GM18519 (cell line): ENCODE data around the gene DPRX.
"Not testable (repeated sequence)": the region's sequence is repeated elsewhere in the genome, so short reads cannot be mapped to it uniquely, and the experiment has no call there.

ENCODE experiments used
- ATAC-seq: cut with Tn5 transposase; IDR thresholded peaks from one replicate; pipeline ENCODE4 v1.9.1; 2021; ENCODE audit warnings: mild to moderate bottlenecking, moderate library complexity; ENCODE audit not compliant: unreplicated experiment, low FRiP score

Gene DPRX

GRCh38 chr19:53644061-53644816 is 12.4 kb downstream of the DPRX start:
- no peak for ATAC-seq

GRCh38 chr19:53646144-53646543 is 14.3 kb downstream of the DPRX start:
- no peak for ATAC-seq

GRCh38 chr19:53647350-53647749 is 15.6 kb downstream of the DPRX start:
- no peak for ATAC-seq

GRCh38 chr19:53647792-53648191 is 16.0 kb downstream of the DPRX start:
- no peak for ATAC-seq

- ATAC-seq: no peak
Measured at GRCh38 chr19:53649746-53650593, 18.2 kb downstream of the DPRX start.

GRCh38 chr19:53652476-53652875 is 20.7 kb downstream of the DPRX start:
- ATAC-seq: no peak

- no peak for ATAC-seq
Measured at GRCh38 chr19:53655042-53655665, 23.4 kb downstream of the DPRX start.

DNA sequence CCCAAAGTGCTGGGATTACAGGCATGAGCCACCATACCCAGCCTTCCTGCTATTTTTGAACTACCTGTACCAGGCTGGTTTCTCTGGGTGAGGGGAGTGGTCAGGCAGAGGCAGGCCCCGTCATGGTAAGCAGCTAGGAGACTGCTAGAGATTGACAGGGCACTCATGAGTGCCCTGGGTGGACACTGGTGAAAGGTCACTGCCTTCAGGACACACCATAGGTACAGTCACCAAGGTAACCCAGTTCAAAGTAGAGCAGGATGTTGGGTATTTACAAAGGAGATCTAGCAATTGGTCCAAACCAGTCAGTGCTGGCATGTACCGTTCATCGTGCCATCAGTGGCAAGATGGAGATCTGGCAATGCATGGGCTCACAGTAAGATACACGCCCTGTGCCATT is 25.5 kb downstream of the DPRX start:
- ATAC-seq: no peak

GRCh38 chr19:53657778-53658177 is 26.0 kb downstream of the DPRX start:
- ATAC-seq: no peak

- no peak for ATAC-seq
Measured at GRCh38 chr19:53659292-53659691, 27.5 kb downstream of the DPRX start.

- ATAC-seq: no peak
Measured at GRCh38 chr19:53660584-53660983, 28.8 kb downstream of the DPRX start.

- no peak for ATAC-seq
Measured at GRCh38 chr19:53662209-53662608, 30.4 kb downstream of the DPRX start.

DNA sequence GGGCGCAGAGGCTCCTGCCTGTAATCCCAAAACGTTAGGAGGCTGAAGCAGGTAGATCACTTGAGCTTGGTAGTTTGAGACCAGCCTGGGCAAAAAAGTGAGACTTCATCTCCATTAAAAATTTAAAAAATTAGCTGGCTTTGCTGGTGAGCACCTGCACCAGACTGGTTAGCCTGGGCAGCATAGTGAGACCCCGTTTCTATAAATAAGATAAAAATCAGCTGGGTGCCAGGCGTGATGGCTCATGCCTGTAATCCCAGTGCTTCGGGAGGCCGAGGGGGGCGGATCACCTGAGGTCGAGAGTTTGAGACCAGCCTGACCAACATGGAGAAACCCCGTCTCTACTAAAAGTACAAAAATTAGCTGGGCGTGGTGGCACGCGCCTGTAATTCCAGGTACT is 32.4 kb downstream of the DPRX start:
- no peak for ATAC-seq

- ATAC-seq: no peak
Measured at GRCh38 chr19:53664760-53665159, 33.0 kb downstream of the DPRX start.

DNA sequence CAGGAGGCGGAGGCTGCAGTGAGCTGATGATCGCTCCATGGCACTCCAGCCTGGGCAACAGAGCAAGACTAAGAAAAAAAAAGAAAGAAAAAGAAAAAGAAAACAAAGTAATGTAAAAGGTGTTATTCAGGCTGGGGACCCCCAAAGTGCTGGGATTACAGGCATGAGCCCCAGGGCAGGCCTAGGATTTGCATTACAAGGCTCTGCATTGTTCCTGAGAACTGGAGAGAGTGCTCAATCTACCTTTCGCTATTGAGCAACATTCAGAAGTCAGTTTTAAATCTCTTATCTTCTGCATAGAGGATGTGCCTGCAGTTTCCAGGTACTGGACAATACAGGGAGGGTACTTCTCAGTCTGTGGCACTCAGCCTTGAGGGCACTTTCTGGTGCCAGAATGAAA is 34.5 kb downstream of the DPRX start:
- ATAC-seq: not testable (repeated sequence)

DNA sequence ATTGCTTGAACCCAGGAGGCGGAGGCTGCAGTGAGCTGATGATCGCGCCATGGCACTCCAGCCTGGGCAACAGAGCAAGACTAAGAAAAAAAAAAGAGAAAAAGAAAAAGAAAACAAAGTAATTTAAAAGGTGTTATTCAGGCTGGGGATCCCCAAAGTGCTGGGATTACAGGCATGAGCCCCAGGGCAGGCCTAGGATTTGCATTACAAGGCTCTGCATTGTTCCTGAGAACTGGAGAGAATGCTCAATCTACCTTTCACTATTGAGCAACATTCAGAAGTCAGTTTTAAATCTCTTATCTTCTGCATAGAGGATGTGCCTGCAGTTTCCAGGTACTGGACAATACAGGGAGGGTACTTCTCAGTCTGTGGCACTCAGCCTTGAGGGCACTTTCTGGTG is 37.0 kb downstream of the DPRX start:
- ATAC-seq: not testable (repeated sequence)

DNA sequence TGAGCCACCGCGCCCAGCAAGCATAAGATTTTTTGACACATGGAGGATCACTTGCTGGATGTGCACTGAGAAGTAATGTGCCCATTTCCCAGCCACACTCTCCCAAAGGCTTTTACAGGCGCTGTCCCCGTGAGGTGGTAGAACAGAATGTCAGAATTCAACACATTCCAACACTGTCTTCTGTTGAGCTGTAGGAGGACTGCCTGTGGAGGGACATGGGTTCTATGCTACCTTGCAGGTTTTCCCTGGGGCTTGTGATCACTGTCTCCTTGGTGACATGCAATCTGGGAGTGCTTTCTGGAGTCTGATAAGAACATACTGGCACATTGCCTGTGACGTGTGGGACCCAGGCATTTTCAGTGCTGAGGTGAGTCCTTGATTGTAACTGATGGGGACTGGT is 38.5 kb downstream of the DPRX start:
- no peak for ATAC-seq

DNA sequence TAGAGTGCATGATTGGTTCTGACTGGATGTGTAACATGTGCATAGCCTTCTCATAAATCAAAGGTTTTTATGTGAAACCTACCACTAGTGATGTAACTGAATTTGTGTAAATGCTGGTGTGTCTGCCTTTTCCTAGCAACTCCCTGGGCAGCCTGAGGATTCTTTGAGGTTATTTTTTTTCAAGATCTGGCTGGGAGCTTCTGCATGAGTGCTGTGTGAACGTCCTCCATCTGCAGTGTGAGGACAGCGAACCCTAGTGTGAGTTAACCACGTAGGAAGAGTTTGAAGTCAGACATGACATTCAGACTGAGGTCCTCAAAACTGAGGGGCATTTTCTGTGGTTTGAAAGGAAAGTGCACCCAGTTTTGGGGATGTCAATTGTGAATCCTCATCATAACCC is 39.9 kb downstream of the DPRX start:
- no peak for ATAC-seq
